ENCODE data around the gene RAPGEF6.

- TF ChIP-seq CTCF (conservative IDR thresholded peaks at IDR 0.05; ENCODE audit: low read length) (no peak), EZH2phosphoT487 (IDR thresholded peaks at IDR 0.05; ENCODE audit: borderline replicate concordance) (no peak)
These were observed 216.2 kb downstream of the RAPGEF6 start for GRCh38 chr5:131418846-131419245.
